DMS79 treated with DMSO at 0.1 percent for 48 hours (cell line): Measurements from ENCODE around the gene FKBP2.

ENCODE experiments used
- DNase-seq: peaks from one replicate; lab custom pipeline; 2025; lab: John Stamatoyannopoulos, UW

The FKBP2 gene

GRCh38 chr11:64249038-64249437 lies 8.1 kb downstream of the FKBP2 start:
- no peak for DNase-seq

GRCh38 chr11:64249563-64250414 lies 8.9 kb downstream of the FKBP2 start:
- DNase-seq = no peak

GRCh38 chr11:64250415-64251015 lies 9.6 kb downstream of the FKBP2 start:
- peak; percentile 73 for DNase-seq

DNA sequence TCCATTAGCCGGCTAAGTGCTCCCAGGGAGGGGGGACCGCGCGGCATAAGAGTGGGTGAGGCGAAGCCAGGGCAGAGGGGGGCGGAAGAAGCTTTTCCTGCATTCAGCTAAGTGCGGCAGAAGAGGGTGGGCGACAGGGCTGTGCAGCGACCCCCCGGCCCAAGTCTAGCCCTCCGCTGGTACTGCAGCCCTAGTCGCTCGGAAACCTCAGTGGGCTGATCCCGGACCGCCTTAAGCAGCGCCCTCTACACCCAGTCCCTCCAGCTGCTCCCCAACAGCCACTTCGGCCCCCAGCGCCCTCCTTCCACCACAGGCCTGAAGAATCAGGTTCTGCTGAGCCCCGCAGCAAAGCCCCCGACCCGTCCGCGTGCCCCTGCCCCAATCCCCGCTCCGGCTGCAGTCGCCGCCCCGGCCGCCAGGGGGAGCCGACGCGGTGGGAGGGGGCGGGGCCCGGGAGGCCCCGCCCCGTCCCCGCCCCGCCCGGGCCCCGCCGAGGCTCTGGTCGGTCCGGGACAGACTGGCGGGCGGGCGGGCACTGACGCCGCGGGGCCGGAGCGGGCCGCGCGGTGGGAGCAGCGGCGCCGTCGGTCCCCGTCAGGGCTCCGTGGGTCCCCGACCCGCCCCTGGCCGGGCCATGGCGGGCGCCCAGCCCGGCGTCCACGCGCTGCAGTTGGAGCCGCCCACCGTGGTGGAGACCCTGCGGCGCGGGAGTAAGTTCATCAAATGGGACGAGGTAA lies 10.3 kb downstream of the FKBP2 start, which contains the start of gene PLCB3:
Gene PLCB3, plus strand, starts transcription at position 515 of the 737 bp plus-strand sequence. Its CDS starts 120 bp downstream, at position 635.
- DNase-seq = peak; percentile 73

DNA sequence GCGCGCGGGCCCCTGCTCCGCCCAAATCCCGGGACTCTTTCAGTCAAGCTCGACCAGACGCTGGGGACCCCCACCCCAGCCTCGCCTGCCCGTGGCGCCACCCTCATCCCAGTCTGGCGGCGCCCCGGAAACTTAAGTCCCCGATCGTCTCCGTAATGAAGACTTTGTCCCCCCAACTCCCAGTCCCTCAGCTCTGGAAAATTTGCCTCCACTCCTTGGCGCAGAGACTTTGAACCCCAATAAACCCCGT lies 10.8 kb downstream of the FKBP2 start:
- DNase-seq = no peak

- DNase-seq = peak; percentile 45
These were observed 11.3 kb downstream of the FKBP2 start for GRCh38 chr11:64252003-64252872.

GRCh38 chr11:64253043-64253442 lies 12.1 kb downstream of the FKBP2 start:
- no peak for DNase-seq

GRCh38 chr11:64253481-64253880 lies 12.6 kb downstream of the FKBP2 start:
- DNase-seq = no peak

DNA sequence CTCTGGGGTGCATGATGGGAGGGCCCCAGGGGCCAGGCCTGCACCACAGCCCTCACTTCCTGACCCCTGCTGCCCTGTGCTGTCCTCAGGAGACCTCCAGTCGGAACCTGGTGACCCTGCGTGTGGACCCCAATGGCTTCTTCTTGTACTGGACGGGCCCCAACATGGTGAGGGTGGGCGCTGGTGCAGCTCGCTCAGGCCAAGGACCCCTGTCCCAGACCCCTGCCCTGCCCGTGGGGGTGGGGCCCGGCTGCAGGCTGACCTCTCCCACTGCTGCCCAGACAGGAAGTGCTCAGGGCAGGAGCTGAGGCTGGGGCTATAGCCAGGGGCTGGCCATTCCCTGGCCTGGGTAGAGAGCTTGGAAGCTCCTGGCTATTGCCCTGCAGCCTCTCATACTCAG lies 13.4 kb downstream of the FKBP2 start:
- no peak for DNase-seq

DNA sequence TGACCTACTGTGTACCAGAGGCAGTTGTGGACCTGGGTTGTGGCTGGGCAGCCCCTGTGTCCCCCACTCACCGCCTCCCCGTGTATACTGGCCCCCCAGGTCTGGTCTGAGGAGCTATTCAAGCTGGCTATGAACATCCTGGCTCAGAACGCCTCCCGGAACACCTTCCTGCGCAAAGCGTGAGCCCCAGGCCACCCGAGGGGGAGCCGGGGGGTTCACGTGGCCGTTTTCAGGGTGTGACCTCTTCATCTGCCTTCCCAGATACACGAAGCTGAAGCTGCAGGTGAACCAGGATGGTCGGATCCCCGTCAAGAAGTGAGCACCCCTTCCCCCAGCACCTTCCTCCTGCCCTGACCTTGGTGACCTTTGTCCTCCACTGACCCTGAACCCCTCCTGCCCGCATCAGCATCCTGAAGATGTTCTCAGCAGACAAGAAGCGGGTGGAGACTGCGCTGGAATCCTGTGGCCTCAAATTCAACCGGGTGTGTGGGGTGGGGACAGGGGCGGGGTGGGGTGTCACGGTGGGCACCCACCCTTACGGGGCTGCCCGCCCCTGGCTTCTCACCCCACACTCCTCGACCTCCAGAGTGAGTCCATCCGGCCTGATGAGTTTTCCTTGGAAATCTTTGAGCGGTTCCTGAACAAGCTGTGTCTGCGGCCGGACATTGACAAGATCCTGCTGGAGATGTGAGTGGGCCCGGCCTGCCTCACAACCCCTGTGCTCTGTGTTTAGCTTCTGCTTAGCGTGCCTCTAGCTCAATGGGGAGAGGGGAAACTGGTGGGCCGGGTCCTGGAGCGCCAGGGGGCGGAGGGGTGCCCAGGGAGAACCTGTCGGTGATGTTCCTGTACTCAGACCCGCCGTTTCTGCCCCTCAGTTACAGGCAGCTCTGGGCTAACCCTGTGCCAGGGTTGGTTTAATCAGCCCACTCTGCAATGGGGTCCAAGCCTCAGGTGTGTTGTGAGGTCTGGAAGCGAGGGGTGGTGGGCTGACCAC lies 14.5 kb downstream of the FKBP2 start:
- DNase-seq = no peak

DNA sequence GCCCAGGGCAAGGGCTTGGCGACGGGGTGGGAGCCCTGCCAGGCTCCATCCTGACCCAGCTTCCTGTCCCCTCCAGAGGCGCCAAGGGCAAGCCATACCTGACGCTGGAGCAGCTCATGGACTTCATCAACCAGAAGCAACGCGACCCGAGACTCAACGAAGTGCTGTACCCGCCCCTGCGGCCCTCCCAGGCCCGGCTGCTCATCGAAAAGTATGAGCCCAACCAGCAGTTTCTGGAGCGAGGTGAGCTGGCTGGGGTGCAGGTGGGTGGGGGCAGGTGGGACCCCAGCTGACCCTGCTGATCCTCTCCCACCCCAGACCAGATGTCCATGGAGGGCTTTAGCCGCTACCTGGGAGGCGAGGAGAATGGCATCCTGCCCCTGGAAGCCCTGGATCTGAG lies 15.4 kb downstream of the FKBP2 start:
- DNase-seq = no peak

GRCh38 chr11:64258356-64258755 lies 17.5 kb downstream of the FKBP2 start:
- no peak for DNase-seq

GRCh38 chr11:64258946-64259532 lies 18.1 kb downstream of the FKBP2 start:
- no peak for DNase-seq

GRCh38 chr11:64259533-64260067 lies 18.7 kb downstream of the FKBP2 start:
- no peak for DNase-seq

DNA sequence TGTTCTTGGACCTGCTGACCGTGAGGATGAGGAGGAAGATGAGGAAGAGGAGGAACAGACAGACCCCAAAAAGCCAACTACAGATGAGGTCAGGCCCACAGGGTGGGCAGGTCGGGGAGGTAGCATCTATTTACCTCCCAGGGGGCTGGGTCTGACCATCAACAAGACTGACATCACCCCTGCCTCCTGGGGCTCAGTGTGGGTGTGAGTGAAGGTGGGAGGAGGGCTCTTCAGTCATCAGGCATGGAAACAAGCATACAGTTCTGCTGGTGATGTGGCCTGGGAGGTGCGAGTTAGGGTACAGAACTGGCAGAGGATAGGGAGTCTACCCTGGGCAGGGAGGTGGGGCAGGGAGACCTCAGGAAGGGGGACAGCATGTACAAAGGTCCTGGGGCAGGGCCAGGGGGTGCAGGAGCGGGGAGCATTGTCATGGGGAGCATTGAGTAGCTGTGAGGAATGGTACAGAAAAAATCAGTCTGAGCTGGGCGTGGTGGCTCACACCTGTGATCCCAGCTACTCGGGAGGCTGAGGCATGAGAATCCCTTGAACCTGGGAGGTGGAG lies 19.3 kb downstream of the FKBP2 start:
- DNase-seq = no peak

- DNase-seq = no peak
These were observed 20.7 kb downstream of the FKBP2 start for GRCh38 chr11:64261556-64262080.

GRCh38 chr11:64262271-64263002 lies 21.5 kb downstream of the FKBP2 start:
- no peak for DNase-seq

GRCh38 chr11:64263021-64263946 lies 22.4 kb downstream of the FKBP2 start:
- no peak for DNase-seq
